ENCODE results near the gene TRIO. TPM values are rescaled to one million over a fixed set of nuclear protein-coding genes. Genes with fewer than 3 reads are reported as not detected.

Gene TRIO
- polyA plus RNA-seq, 1 of the 3 experiments (the other 2 are of a cell fraction): 229 TPM

GRCh38 chr5:14353726-14354474 lies 210.8 kb downstream of the TRIO start (continued):
- TF ChIP-seq SIN3A (IDR thresholded peaks at IDR 0.05; ENCODE audit: borderline replicate concordance, low read depth, low read length) (no peak), PBX3 (IDR thresholded peaks at IDR 0.05) (no peak), RCOR1 (IDR thresholded peaks at IDR 0.05; ENCODE audit: low read length) (no peak), NFIC (IDR thresholded peaks at IDR 0.05; ENCODE audit: borderline replicate concordance) (no peak), USF2 (IDR thresholded peaks at IDR 0.05; ENCODE audit: borderline replicate concordance, low read depth, low read length) (no peak), FOSL2 (IDR thresholded peaks at IDR 0.05; ENCODE audit: borderline replicate concordance, low read depth) (no peak)

GRCh38 chr5:14355391-14355790 lies 212.2 kb downstream of the TRIO start:
- Histone ChIP-seq H3F3A (replicated peaks; ENCODE audit: insufficient read depth) (peaks cover 11% of the 10 kb centered on the region), H3K9ac (no peak overlapping the region), H3K27me3 (ENCODE audit: insufficient read depth) (no peaks in the 10 kb centered on the region), H3K4me1 (ENCODE audit: control insufficient read depth in 1 of 2, insufficient read depth in 2 of 2, low read depth in 1 of 2, low read length in 1 of 2) (peaks cover 11 to 28% of the 10 kb centered on the region in 2 experiments; a peak in 3 of 4 replicates), H3K36me3 (replicated peaks in 1 of 2; ENCODE audit: control insufficient read depth in 1 of 2, insufficient read depth in 2 of 2, low read length in 1 of 2) (peaks cover 50 to 53% of the 10 kb centered on the region in 2 experiments), H2AFZ (ENCODE audit: low read depth) (no peak overlapping the region), H3K9me2 (no peaks in the 10 kb centered on the region), H3K4me3 (ENCODE audit: low read depth in 2 of 2, low read length in 1 of 2) (no peak overlapping the region), H4K20me1 (ENCODE audit: insufficient read depth) (peaks cover 61% of the 10 kb centered on the region), H3K79me2 (ENCODE audit: insufficient read depth) (peaks cover 76% of the 10 kb centered on the region), H3K27ac (ENCODE audit: low read depth in 2 of 2, low read length in 1 of 2) (no peak overlapping the region), H3K9me3 (no peaks in the 10 kb centered on the region), H3K4me2 (no peak overlapping the region)
- DNase-seq: no peak
- ChIA-PET CTCF (interaction anchor here (1.2 to 13.4 kb wide), 7 partner anchors 9 to 293 kb away, joined by 3 to 168 read pairs (median 3); no protein-coding TSS in a partner anchor), POLR2A (no interaction called here)
- TF ChIP-seq ZBTB33 (IDR thresholded peaks at IDR 0.05; ENCODE audit: borderline replicate concordance, low read depth) (no peak), PBX3 (IDR thresholded peaks at IDR 0.05) (no peak), GABPA (IDR thresholded peaks at IDR 0.05; ENCODE audit: low read depth) (no peak), FOXM1 (IDR thresholded peaks at IDR 0.05; ENCODE audit: low read depth) (no peak), EZH2phosphoT487 (IDR thresholded peaks at IDR 0.05; ENCODE audit: borderline replicate concordance, low read depth) (no peak), NRF1 (IDR thresholded peaks at IDR 0.05; ENCODE audit: low read depth, low read length) (no peak), JUND (IDR thresholded peaks at IDR 0.05) (no peak)
- 89% methylated on average over 4 of the region's 4 CpGs for WGBS (ENCODE audit: low lambda C conversion rate)
